GM12872 (cell line): ENCODE measurements around the gene TMEM131L.

Source experiments
- CTCF ChIP-seq: IDR thresholded peaks from 3 replicates; pipeline ENCODE4 v1.5.1; 2011; ENCODE audit warnings: low read depth, mild to moderate bottlenecking, low read length, moderate library complexity; ENCODE audit not compliant: insufficient read depth

The TMEM131L gene

GRCh38 chr4:153579410-153579809 is 113.2 kb downstream of the TMEM131L start:
- TF ChIP-seq CTCF: no peak

- TF ChIP-seq CTCF: no peak
Observed at GRCh38 chr4:153579872-153580271, 113.7 kb downstream of the TMEM131L start.

- TF ChIP-seq CTCF: no peak
Observed at GRCh38 chr4:153582954-153583702, 117.0 kb downstream of the TMEM131L start.

- TF ChIP-seq CTCF: no peak
Observed at GRCh38 chr4:153585026-153585425, 118.9 kb downstream of the TMEM131L start.

- TF ChIP-seq CTCF: no peak
Observed at GRCh38 chr4:153589703-153590595, 123.8 kb downstream of the TMEM131L start.

- TF ChIP-seq CTCF: no peak
Observed at GRCh38 chr4:153591441-153591840, 125.3 kb downstream of the TMEM131L start.

GRCh38 chr4:153592064-153592463 is 125.9 kb downstream of the TMEM131L start:
- TF ChIP-seq CTCF: no peak
